Liver (tissue), 3 donors: ENCODE data around the gene LAMTOR2.

Experiments used
- HNF4G ChIP-seq: IDR thresholded peaks from 2 replicates; pipeline ENCODE4 v1.6.1; 2016; ENCODE audit warnings: antibody characterized with exemption
- RAD21 ChIP-seq, 2 donors: IDR thresholded peaks; 2 replicates each; pipeline ENCODE4 v1.6.1; 2016; ENCODE audit warnings: antibody characterized with exemption in 2 of 2, mild to moderate bottlenecking in 2 of 2
- REST ChIP-seq: IDR thresholded peaks from 2 replicates; pipeline ENCODE4 v1.6.1; 2016; ENCODE audit warnings: antibody characterized with exemption, mild to moderate bottlenecking
- ZBTB33 ChIP-seq: IDR thresholded peaks from 2 replicates; pipeline ENCODE4 v1.6.1; 2016; ENCODE audit warnings: antibody characterized with exemption
- TF ChIP-seq, protein P1 (sequence below): fragments of 150-350 bp; IDR thresholded peaks from 2 replicates; pipeline ENCODE4 v1.5.1; 2017; ENCODE audit warnings: improper control_type of control experiment, low read depth, low read length; ENCODE audit not compliant: missing input control
- donor health status: healthy.
- donor health status: healthy.

GRCh38 chr1:156091610-156092009, 37.0 kb downstream of the LAMTOR2 start:
- TF ChIP-seq REST (no peak), HNF4G (no peak), RAD21 (IDR thresholded peaks at IDR 0.05) (no peak), ZBTB33 (no peak)
- TF ChIP-seq, protein P1, sequence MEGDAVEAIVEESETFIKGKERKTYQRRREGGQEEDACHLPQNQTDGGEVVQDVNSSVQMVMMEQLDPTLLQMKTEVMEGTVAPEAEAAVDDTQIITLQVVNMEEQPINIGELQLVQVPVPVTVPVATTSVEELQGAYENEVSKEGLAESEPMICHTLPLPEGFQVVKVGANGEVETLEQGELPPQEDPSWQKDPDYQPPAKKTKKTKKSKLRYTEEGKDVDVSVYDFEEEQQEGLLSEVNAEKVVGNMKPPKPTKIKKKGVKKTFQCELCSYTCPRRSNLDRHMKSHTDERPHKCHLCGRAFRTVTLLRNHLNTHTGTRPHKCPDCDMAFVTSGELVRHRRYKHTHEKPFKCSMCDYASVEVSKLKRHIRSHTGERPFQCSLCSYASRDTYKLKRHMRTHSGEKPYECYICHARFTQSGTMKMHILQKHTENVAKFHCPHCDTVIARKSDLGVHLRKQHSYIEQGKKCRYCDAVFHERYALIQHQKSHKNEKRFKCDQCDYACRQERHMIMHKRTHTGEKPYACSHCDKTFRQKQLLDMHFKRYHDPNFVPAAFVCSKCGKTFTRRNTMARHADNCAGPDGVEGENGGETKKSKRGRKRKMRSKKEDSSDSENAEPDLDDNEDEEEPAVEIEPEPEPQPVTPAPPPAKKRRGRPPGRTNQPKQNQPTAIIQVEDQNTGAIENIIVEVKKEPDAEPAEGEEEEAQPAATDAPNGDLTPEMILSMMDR: no peak
